PC-9 (cell line): ENCODE data around the gene PPP1R7. TPM values are rescaled to one million over a fixed set of nuclear protein-coding genes. Genes with fewer than 3 reads are reported as not detected.

Experiments
- BruUV-seq: library from RNA; stranded (reverse); fragments of 400-500 nt; replicated peaks from 2 replicates; lab custom pipeline; 2021; lab: Mats Ljungman, UMichigan
- CTCF ChIA-PET: fragments of 300-600 bp; sonication (Branson Sonifier 250); formaldehyde crosslinking; loops from one replicate; lab custom pipeline; 2022; ENCODE audit warnings: antibody characterized with exemption; lab: Charles Lee
- POLR2A ChIA-PET: fragments of 300-600 bp; sonication (Branson Sonifier 250); formaldehyde crosslinking; loops from one replicate; lab custom pipeline; 2022; ENCODE audit warnings: antibody characterized with exemption; ENCODE audit not compliant: unreplicated experiment; lab: Charles Lee
- DNase-seq, 2 experiments: peaks; one replicate each; pipeline versions ENCODE4 v3.0.0 to v3.0.0-alpha.2; 2015 to 2022; ENCODE audit warnings: mixed read lengths in 1 of 2
- H2AFZ ChIP-seq: fragments of 200-600 bp; sonication (generic); 2 replicates; pipeline ENCODE4 v1.8.1; 2017; ENCODE audit warnings: antibody characterized with exemption
- H3F3A ChIP-seq: fragments of 200-600 bp; sonication (generic); 2 replicates; pipeline ENCODE4 v1.8.1; 2017; ENCODE audit warnings: antibody characterized with exemption, mild to moderate bottlenecking, low read depth; ENCODE audit not compliant: insufficient read depth
- H3K27ac ChIP-seq: fragments of 200-600 bp; sonication (generic); 2 replicates; pipeline ENCODE4 v1.6.1; 2016; ENCODE audit warnings: mixed run types
- H3K27me3 ChIP-seq: fragments of 200-600 bp; sonication (generic); 2 replicates; pipeline ENCODE4 v1.6.1; 2016; ENCODE audit warnings: low read depth, mixed run types; ENCODE audit not compliant: insufficient read depth
- H3K36me3 ChIP-seq: fragments of 200-600 bp; sonication (generic); 2 replicates; pipeline ENCODE4 v1.6.1; 2016; ENCODE audit warnings: low read depth, mixed run types
- H3K4me1 ChIP-seq: fragments of 200-600 bp; sonication (generic); replicated peaks from 2 replicates; pipeline ENCODE4 v1.6.1; 2016; ENCODE audit warnings: mixed run types; ENCODE audit not compliant: insufficient read depth
- H3K4me2 ChIP-seq: fragments of 200-600 bp; sonication (generic); 2 replicates; pipeline ENCODE4 v1.6.1; 2017; ENCODE audit warnings: mixed run types
- H3K4me3 ChIP-seq: fragments of 200-600 bp; sonication (generic); 2 replicates; pipeline ENCODE4 v1.6.1; 2016; ENCODE audit warnings: mixed run types
- H3K79me2 ChIP-seq: fragments of 200-600 bp; sonication (generic); 2 replicates; pipeline ENCODE4 v1.6.1; 2017; ENCODE audit warnings: low read depth, mixed run types
- H3K9me2 ChIP-seq: fragments of 200-600 bp; sonication (generic); 2 replicates; pipeline ENCODE4 v1.8.1; 2017; ENCODE audit warnings: mild to moderate bottlenecking; ENCODE audit not compliant: insufficient read depth
- H3K9me3 ChIP-seq: fragments of 200-600 bp; sonication (generic); 2 replicates; pipeline ENCODE4 v1.8.1; 2016; ENCODE audit warnings: low read depth; ENCODE audit not compliant: insufficient read depth
- H4K20me1 ChIP-seq: fragments of 200-600 bp; sonication (generic); 2 replicates; pipeline ENCODE4 v1.8.1; 2017; ENCODE audit not compliant: insufficient read depth
- CTCF ChIP-seq: fragments of 200-600 bp; sonication (generic); conservative IDR thresholded peaks from 2 replicates; pipeline ENCODE4 v1.6.1; 2017; ENCODE audit warnings: mixed run types, antibody characterized with exemption, mild to moderate bottlenecking, moderate library complexity
- EZH2 ChIP-seq: fragments of 200-600 bp; sonication (generic); IDR thresholded peaks from 2 replicates; pipeline ENCODE4 v1.8.0; 2017; ENCODE audit warnings: antibody characterized with exemption, low read depth
- intact Hi-C: fragments of 100-400 bp; cut with micrococcal nuclease; formaldehyde crosslinking; loops from one replicate; pipeline ENCODE4 v1.10.0; 2022; ENCODE audit not compliant: unreplicated experiment
- total RNA-seq: library from RNA; stranded (reverse); gene quantifications from 2 replicates; pipeline ENCODE4 v1.2.3, GENCODE V29; 2021

Gene PPP1R7
- total RNA-seq, 1 experiment from 2014 or later = 113 TPM

GRCh38 chr2:241207151-241207550 lies 56.9 kb downstream of the PPP1R7 start:
- Histone ChIP-seq H3F3A (peaks cover 8% of the 10 kb centered on the region; the same call in 1 of the 2 replicates), H3K4me3 (no peak overlapping the region), H3K36me3 (no peaks in the 10 kb centered on the region), H3K9me2 (no peaks in the 10 kb centered on the region), H4K20me1 (no peaks in the 10 kb centered on the region), H3K79me2 (no peaks in the 10 kb centered on the region), H3K27ac (no peak overlapping the region), H2AFZ (no peak overlapping the region), H3K4me2 (no peak overlapping the region), H3K27me3 (peaks cover 42% of the 10 kb centered on the region), H3K4me1 (no peaks in the 10 kb centered on the region), H3K9me3 (no peaks in the 10 kb centered on the region)
- BruUV-seq = no TSS peak
- ChIA-PET POLR2A (interaction anchor here (0.5 kb wide), 1 partner anchor 373 kb away, joined by 3 read pairs; no protein-coding TSS in a partner anchor), CTCF (no interaction called here)
- intact Hi-C loops = no loop called here
- no peak for TF ChIP-seq CTCF
- TF ChIP-seq EZH2 = no peak
- no peak for DNase-seq

- Histone ChIP-seq H4K20me1 (no peaks in the 10 kb centered on the region), H2AFZ (no peak overlapping the region), H3K4me2 (no peak overlapping the region), H3F3A (peaks cover 8% of the 10 kb centered on the region; the same call in 1 of the 2 replicates), H3K36me3 (no peaks in the 10 kb centered on the region), H3K27ac (no peak overlapping the region), H3K4me3 (no peak overlapping the region), H3K27me3 (peaks cover 46% of the 10 kb centered on the region), H3K4me1 (no peaks in the 10 kb centered on the region), H3K9me3 (no peaks in the 10 kb centered on the region), H3K79me2 (no peaks in the 10 kb centered on the region), H3K9me2 (no peaks in the 10 kb centered on the region)
- intact Hi-C loops = no loop called here
- POLR2A ChIA-PET = interaction anchor here (0.5 kb wide), 1 partner anchor 373 kb away, joined by 3 read pairs; no protein-coding TSS in a partner anchor
- CTCF ChIA-PET = no interaction called here
- no peak for DNase-seq
- TF ChIP-seq CTCF (no peak), EZH2 (no peak)
- no TSS peak for BruUV-seq
Observed at GRCh38 chr2:241207641-241208040, 57.4 kb downstream of the PPP1R7 start.

GRCh38 chr2:241208058-241208457 lies 57.8 kb downstream of the PPP1R7 start:
- Histone ChIP-seq H3K4me3 (no peak overlapping the region), H3K27me3 (peaks cover 51% of the 10 kb centered on the region), H2AFZ (no peak overlapping the region), H3K36me3 (no peaks in the 10 kb centered on the region), H3K79me2 (no peaks in the 10 kb centered on the region), H3K4me1 (no peaks in the 10 kb centered on the region), H3K4me2 (no peak overlapping the region), H3F3A (peaks cover 8% of the 10 kb centered on the region; the same call in 1 of the 2 replicates), H3K9me3 (no peaks in the 10 kb centered on the region), H4K20me1 (no peaks in the 10 kb centered on the region), H3K27ac (no peak overlapping the region), H3K9me2 (no peaks in the 10 kb centered on the region)
- no peak for DNase-seq
- TF ChIP-seq EZH2 = no peak
- TF ChIP-seq CTCF = no peak
- intact Hi-C loops = no loop called here
- POLR2A ChIA-PET = no interaction called here
- no TSS peak for BruUV-seq
- CTCF ChIA-PET = no interaction called here
